WTC11 (cell line): Measurements from ENCODE around the gene CISH. TPM values are rescaled to one million over a fixed set of nuclear protein-coding genes. Genes with fewer than 3 reads are reported as not detected.

Source experiments
- ATAC-seq: fragments of 200-7000 bp; cut with Tn5 transposase; 2 replicates; pipeline ENCODE4 v1.10.0; 2021; ENCODE audit warnings: mild to moderate bottlenecking, moderate library complexity
- CTCF ChIA-PET: fragments of 300-600 bp; sonication (Branson Sonifier 250); formaldehyde crosslinking; loops from one replicate; lab custom pipeline; 2021; ENCODE audit warnings: antibody characterized with exemption; lab: Charles Lee
- POLR2A ChIA-PET: fragments of 350-600 bp; sonication (Branson Sonifier 250); formaldehyde crosslinking; loops from one replicate; lab custom pipeline; 2021; ENCODE audit warnings: antibody characterized with exemption; lab: Charles Lee
- DNase-seq: peaks from one replicate; pipeline ENCODE4 v3.0.0; 2021; ENCODE audit warnings: low spot score
- H3K27ac Mint-ChIP-seq: 2 replicates; pipeline ENCODE4 v1.8.0; 2021; ENCODE audit warnings: mixed read lengths
- H3K27me3 Mint-ChIP-seq: 2 replicates; pipeline ENCODE4 v1.8.0; 2021; ENCODE audit warnings: low read depth, mild to moderate bottlenecking, moderate library complexity, mixed read lengths
- H3K36me3 Mint-ChIP-seq: 2 replicates; pipeline ENCODE4 v1.8.0; 2021; ENCODE audit warnings: mixed read lengths
- H3K4me1 Mint-ChIP-seq: 2 replicates; pipeline ENCODE4 v1.8.0; 2022; ENCODE audit warnings: mixed read lengths
- H3K4me3 Mint-ChIP-seq: 2 replicates; pipeline ENCODE4 v1.8.0; 2021; ENCODE audit warnings: mild to moderate bottlenecking, moderate library complexity, mixed read lengths
- H3K9me3 Mint-ChIP-seq: 2 replicates; pipeline ENCODE4 v1.8.0; 2021; ENCODE audit warnings: mixed read lengths
- E2F5 ChIP-seq: sonication (generic); formaldehyde crosslinking; IDR thresholded peaks from 2 replicates; pipeline ENCODE4 v1.8.1; 2022; ENCODE audit warnings: mild to moderate bottlenecking, moderate library complexity, missing genetic modification reagents
- FOXJ3 ChIP-seq: sonication (generic); formaldehyde crosslinking; IDR thresholded peaks from 2 replicates; pipeline ENCODE4 v1.9.0; 2021; ENCODE audit warnings: missing genetic modification reagents, mild to moderate bottlenecking, borderline replicate concordance
- FOXK1 ChIP-seq: sonication (generic); formaldehyde crosslinking; IDR thresholded peaks from 2 replicates; pipeline ENCODE4 v1.8.0; 2022; ENCODE audit warnings: mild to moderate bottlenecking, moderate library complexity, missing genetic modification reagents
- HMGA2 ChIP-seq: fragments of 250-450 bp; sonication (Bioruptor Pico); IDR thresholded peaks from 2 replicates; pipeline ENCODE4 v1.4.0; 2021; ENCODE audit warnings: mild to moderate bottlenecking, moderate library complexity
- IRF2 ChIP-seq: sonication (generic); formaldehyde crosslinking; IDR thresholded peaks from 2 replicates; pipeline ENCODE4 v1.8.0; 2022; ENCODE audit warnings: low read depth, missing genetic modification reagents, borderline replicate concordance
- JAZF1 ChIP-seq: fragments of 250-450 bp; sonication (Bioruptor Pico); IDR thresholded peaks from 2 replicates; pipeline ENCODE4 v1.9.0; 2021; ENCODE audit warnings: moderate library complexity, mild to moderate bottlenecking, inconsistent platforms
- JUN ChIP-seq: sonication (generic); formaldehyde crosslinking; IDR thresholded peaks from 2 replicates; pipeline ENCODE4 v1.8.0; 2023; ENCODE audit warnings: mild to moderate bottlenecking, missing genetic modification reagents
- MLX ChIP-seq: sonication (generic); formaldehyde crosslinking; IDR thresholded peaks from 2 replicates; pipeline ENCODE4 v1.8.1; 2023; ENCODE audit warnings: mild to moderate bottlenecking, missing genetic modification reagents, moderate library complexity
- MYBL2 ChIP-seq: sonication (generic); formaldehyde crosslinking; IDR thresholded peaks from 2 replicates; pipeline ENCODE4 v1.8.1; 2023; ENCODE audit warnings: mild to moderate bottlenecking, moderate library complexity, missing genetic modification reagents
- NFE2L1 ChIP-seq: sonication (generic); formaldehyde crosslinking; IDR thresholded peaks from 2 replicates; pipeline ENCODE4 v1.8.1; 2023; ENCODE audit warnings: missing genetic modification reagents
- NFYB ChIP-seq: sonication (generic); formaldehyde crosslinking; conservative IDR thresholded peaks from 2 replicates; pipeline ENCODE4 v1.8.0; 2022; ENCODE audit warnings: low read depth, missing genetic modification reagents
- NR3C1 ChIP-seq: sonication (generic); formaldehyde crosslinking; conservative IDR thresholded peaks from 2 replicates; pipeline ENCODE4 v1.8.1; 2023; ENCODE audit warnings: low read depth, mild to moderate bottlenecking, missing genetic modification reagents
- OVOL2 ChIP-seq: fragments of 250-450 bp; sonication (Bioruptor Pico); IDR thresholded peaks from 2 replicates; pipeline ENCODE4 v1.9.0; 2021; ENCODE audit warnings: mild to moderate bottlenecking, borderline replicate concordance
- RELA ChIP-seq: sonication (generic); formaldehyde crosslinking; IDR thresholded peaks from 2 replicates; pipeline ENCODE4 v1.8.1; 2022; ENCODE audit warnings: missing genetic modification reagents, mild to moderate bottlenecking, borderline replicate concordance
- SMAD4 ChIP-seq: sonication (generic); formaldehyde crosslinking; IDR thresholded peaks from 2 replicates; pipeline ENCODE4 v1.8.0; 2022; ENCODE audit warnings: mild to moderate bottlenecking, missing genetic modification reagents
- SP1 ChIP-seq: sonication (generic); formaldehyde crosslinking; conservative IDR thresholded peaks from 2 replicates; pipeline ENCODE4 v1.8.1; 2022; ENCODE audit warnings: missing genetic modification reagents
- ZBTB21 ChIP-seq: sonication (generic); formaldehyde crosslinking; IDR thresholded peaks from 2 replicates; pipeline ENCODE4 v1.8.1; 2023; ENCODE audit warnings: mild to moderate bottlenecking, missing genetic modification reagents, borderline replicate concordance
- ZNF138 ChIP-seq: sonication (generic); formaldehyde crosslinking; conservative IDR thresholded peaks from 2 replicates; pipeline ENCODE4 v1.8.1; 2022; ENCODE audit warnings: mild to moderate bottlenecking, moderate library complexity, missing genetic modification reagents
- ZNF219 ChIP-seq: sonication (generic); formaldehyde crosslinking; IDR thresholded peaks from 2 replicates; pipeline ENCODE4 v1.8.0; 2023; ENCODE audit warnings: missing genetic modification reagents, mild to moderate bottlenecking, borderline replicate concordance
- ZNF317 ChIP-seq: sonication (generic); formaldehyde crosslinking; IDR thresholded peaks from 2 replicates; pipeline ENCODE4 v1.8.1; 2023; ENCODE audit warnings: low read depth, mild to moderate bottlenecking, moderate library complexity, missing genetic modification reagents, borderline replicate concordance
- ZNF671 ChIP-seq: fragments of 250-450 bp; sonication (Bioruptor Pico); IDR thresholded peaks from 2 replicates; pipeline ENCODE4 v1.8.0; 2021; ENCODE audit warnings: mild to moderate bottlenecking
- total RNA-seq: library from RNA; stranded (reverse); gene quantifications from 3 replicates; pipeline ENCODE4 v1.2.3, GENCODE V29; 2021
- TF ChIP-seq, protein P1 (sequence below): fragments of 250-450 bp; sonication (Bioruptor Pico); IDR thresholded peaks from 2 replicates; pipeline ENCODE4 v2.1.2; 2022; ENCODE audit warnings: mild to moderate bottlenecking, moderate library complexity
- TF ChIP-seq, protein P2 (sequence below): sonication (generic); formaldehyde crosslinking; IDR thresholded peaks from 2 replicates; pipeline ENCODE4 v1.8.1; 2022; ENCODE audit warnings: low read depth, mild to moderate bottlenecking, moderate library complexity, missing genetic modification reagents, borderline replicate concordance
- TF ChIP-seq, protein P3 (sequence below): sonication (generic); formaldehyde crosslinking; IDR thresholded peaks from 2 replicates; pipeline ENCODE4 v1.8.0; 2022; ENCODE audit warnings: mild to moderate bottlenecking, missing genetic modification reagents
- TF ChIP-seq, protein P4 (sequence below): sonication (generic); formaldehyde crosslinking; conservative IDR thresholded peaks from 2 replicates; pipeline ENCODE4 v1.8.1; 2022; ENCODE audit warnings: mild to moderate bottlenecking, missing genetic modification reagents
- TF ChIP-seq, protein P5 (sequence below): sonication (generic); formaldehyde crosslinking; conservative IDR thresholded peaks from 2 replicates; pipeline ENCODE4 v1.8.1; 2023; ENCODE audit warnings: mild to moderate bottlenecking, low read depth, missing genetic modification reagents, moderate library complexity

The CISH gene
- total RNA-seq, 1 experiment from 2014 or later, result 2.4 TPM

DNA sequence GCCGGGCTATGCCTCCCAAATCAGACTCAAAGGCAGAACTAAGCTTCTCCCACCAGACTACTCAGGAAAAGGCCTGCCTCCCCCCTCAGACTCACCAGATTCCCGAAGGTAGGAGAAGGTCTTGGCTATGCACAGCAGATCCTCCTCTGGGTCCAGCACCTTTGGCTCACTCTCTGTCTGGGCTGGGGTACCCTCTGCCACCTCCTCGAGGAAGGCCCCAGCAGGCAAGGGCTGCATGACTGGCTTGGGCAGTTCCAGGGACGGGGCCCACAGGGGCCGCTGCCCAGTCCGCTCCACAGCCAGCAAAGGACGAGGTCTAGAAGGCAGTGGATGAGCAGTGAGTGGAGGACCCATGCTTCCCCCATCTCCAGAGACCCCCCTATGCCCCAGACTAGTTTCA lies 3.3 kb downstream of the CISH start:
- Mint-ChIP-seq H3K27ac (no peak overlapping the region), H3K4me3 (no peak overlapping the region), H3K9me3 (no peaks in the 10 kb centered on the region), H3K27me3 (peaks cover 34% of the 10 kb centered on the region), H3K4me1 (peaks cover 14% of the 10 kb centered on the region), H3K36me3 (no peaks in the 10 kb centered on the region)
- ATAC-seq (no peak), DNase-seq (no peak)
- ChIA-PET CTCF (interaction anchor here (0.8 to 1.4 kb wide), 3 partner anchors 18 to 44 kb away, joined by 3 read pairs; partner anchors contain the start of gene HEMK1), POLR2A (no interaction called here)
- TF ChIP-seq ZNF317, result no peak
- TF ChIP-seq ZNF219 (CRISPR knock-in tag), result no peak
- TF ChIP-seq ZNF671 (CRISPR knock-in tag), result no peak
- no peak for TF ChIP-seq IRF2 (CRISPR knock-in tag)
- TF ChIP-seq HMGA2 (CRISPR knock-in tag), result no peak
- TF ChIP-seq OVOL2, result no peak
- TF ChIP-seq, protein P1, sequence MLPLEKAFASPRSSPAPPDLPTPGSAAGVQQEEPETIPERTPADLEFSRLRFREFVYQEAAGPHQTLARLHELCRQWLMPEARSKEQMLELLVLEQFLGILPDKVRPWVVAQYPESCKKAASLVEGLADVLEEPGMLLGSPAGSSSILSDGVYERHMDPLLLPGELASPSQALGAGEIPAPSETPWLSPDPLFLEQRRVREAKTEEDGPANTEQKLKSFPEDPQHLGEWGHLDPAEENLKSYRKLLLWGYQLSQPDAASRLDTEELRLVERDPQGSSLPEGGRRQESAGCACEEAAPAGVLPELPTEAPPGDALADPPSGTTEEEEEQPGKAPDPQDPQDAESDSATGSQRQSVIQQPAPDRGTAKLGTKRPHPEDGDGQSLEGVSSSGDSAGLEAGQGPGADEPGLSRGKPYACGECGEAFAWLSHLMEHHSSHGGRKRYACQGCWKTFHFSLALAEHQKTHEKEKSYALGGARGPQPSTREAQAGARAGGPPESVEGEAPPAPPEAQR (CRISPR knock-in tag), result no peak
- TF ChIP-seq NFE2L1, result no peak
- TF ChIP-seq RELA (CRISPR knock-in tag), result no peak
- no peak for TF ChIP-seq E2F5 (CRISPR knock-in tag)
- no peak for TF ChIP-seq ZNF138 (CRISPR knock-in tag)
- TF ChIP-seq ZBTB21 (CRISPR knock-in tag), result no peak
- TF ChIP-seq FOXK1, result no peak
- TF ChIP-seq SP1 (CRISPR knock-in tag), result no peak
- no peak for TF ChIP-seq FOXJ3 (CRISPR knock-in tag)
- no peak for TF ChIP-seq SMAD4

DNA sequence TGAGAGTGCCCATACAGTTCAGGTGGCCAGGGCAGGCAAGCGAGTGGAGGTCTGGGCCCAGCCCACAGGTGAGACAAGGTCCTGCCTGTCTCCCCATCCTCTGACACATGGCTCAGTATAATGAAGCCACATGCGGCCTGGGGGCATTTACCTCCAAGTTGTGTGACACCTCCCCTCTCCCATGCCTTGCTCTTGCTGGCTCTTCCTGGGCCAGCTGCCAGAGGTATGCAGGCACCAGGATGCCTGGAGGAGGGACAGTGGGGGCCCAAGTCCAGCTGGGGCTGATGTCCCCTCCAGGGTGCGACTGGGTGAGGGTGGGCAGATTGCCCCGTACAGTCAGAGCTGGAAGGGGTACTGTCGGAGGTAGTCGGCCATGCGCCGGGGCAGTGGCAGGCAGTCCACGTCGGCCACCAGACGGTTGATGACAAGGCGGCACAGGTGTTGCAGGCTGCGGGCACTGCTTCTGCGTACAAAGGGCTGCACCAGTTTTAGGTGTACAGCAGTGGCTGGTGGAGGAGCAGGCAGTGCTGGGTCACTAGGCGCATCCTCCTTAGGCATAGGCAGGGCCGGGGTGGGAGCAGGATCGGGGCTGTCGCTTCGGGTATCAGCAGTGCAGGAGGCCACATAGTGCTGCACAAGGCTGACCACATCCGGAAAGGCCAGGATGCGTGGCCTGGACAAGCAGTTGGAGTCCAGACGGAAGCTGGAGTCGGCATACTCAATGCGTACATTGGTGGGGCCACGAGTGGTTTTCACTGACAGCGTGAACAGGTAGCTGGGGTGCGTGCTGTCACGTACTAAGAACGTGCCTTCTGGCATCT lies 4.1 kb downstream of the CISH start:
- Mint-ChIP-seq H3K27ac (no peak overlapping the region), H3K4me1 (peaks cover 11% of the 10 kb centered on the region), H3K36me3 (no peaks in the 10 kb centered on the region), H3K9me3 (no peaks in the 10 kb centered on the region), H3K27me3 (peaks cover 26% of the 10 kb centered on the region), H3K4me3 (no peak overlapping the region)
- ATAC-seq, result no peak
- ChIA-PET POLR2A (no interaction called here), CTCF (interaction anchor here (0.8 to 1.4 kb wide), 2 partner anchors 38 to 45 kb away, joined by 3 read pairs; partner anchors contain the start of gene HEMK1)
- no peak for DNase-seq
- TF ChIP-seq NR3C1 (CRISPR knock-in tag), result no peak
- TF ChIP-seq, protein P2, sequence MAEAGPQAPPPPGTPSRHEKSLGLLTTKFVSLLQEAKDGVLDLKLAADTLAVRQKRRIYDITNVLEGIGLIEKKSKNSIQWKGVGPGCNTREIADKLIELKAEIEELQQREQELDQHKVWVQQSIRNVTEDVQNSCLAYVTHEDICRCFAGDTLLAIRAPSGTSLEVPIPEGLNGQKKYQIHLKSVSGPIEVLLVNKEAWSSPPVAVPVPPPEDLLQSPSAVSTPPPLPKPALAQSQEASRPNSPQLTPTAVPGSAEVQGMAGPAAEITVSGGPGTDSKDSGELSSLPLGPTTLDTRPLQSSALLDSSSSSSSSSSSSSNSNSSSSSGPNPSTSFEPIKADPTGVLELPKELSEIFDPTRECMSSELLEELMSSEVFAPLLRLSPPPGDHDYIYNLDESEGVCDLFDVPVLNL (CRISPR knock-in tag), result no peak
- no peak for TF ChIP-seq JAZF1 (CRISPR knock-in tag)
- TF ChIP-seq, protein P1 (CRISPR knock-in tag), result no peak
- no peak for TF ChIP-seq MYBL2
- TF ChIP-seq, protein P3, sequence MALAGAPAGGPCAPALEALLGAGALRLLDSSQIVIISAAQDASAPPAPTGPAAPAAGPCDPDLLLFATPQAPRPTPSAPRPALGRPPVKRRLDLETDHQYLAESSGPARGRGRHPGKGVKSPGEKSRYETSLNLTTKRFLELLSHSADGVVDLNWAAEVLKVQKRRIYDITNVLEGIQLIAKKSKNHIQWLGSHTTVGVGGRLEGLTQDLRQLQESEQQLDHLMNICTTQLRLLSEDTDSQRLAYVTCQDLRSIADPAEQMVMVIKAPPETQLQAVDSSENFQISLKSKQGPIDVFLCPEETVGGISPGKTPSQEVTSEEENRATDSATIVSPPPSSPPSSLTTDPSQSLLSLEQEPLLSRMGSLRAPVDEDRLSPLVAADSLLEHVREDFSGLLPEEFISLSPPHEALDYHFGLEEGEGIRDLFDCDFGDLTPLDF (CRISPR knock-in tag), result no peak
- TF ChIP-seq ZNF671 (CRISPR knock-in tag), result no peak
- TF ChIP-seq, protein P4, sequence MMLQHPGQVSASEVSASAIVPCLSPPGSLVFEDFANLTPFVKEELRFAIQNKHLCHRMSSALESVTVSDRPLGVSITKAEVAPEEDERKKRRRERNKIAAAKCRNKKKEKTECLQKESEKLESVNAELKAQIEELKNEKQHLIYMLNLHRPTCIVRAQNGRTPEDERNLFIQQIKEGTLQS (CRISPR knock-in tag), result no peak
- no peak for TF ChIP-seq NFYB (CRISPR knock-in tag)
- TF ChIP-seq, protein P5, sequence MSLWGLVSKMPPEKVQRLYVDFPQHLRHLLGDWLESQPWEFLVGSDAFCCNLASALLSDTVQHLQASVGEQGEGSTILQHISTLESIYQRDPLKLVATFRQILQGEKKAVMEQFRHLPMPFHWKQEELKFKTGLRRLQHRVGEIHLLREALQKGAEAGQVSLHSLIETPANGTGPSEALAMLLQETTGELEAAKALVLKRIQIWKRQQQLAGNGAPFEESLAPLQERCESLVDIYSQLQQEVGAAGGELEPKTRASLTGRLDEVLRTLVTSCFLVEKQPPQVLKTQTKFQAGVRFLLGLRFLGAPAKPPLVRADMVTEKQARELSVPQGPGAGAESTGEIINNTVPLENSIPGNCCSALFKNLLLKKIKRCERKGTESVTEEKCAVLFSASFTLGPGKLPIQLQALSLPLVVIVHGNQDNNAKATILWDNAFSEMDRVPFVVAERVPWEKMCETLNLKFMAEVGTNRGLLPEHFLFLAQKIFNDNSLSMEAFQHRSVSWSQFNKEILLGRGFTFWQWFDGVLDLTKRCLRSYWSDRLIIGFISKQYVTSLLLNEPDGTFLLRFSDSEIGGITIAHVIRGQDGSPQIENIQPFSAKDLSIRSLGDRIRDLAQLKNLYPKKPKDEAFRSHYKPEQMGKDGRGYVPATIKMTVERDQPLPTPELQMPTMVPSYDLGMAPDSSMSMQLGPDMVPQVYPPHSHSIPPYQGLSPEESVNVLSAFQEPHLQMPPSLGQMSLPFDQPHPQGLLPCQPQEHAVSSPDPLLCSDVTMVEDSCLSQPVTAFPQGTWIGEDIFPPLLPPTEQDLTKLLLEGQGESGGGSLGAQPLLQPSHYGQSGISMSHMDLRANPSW (CRISPR knock-in tag), result no peak
- no peak for TF ChIP-seq MLX (CRISPR knock-in tag)
- TF ChIP-seq JUN (CRISPR knock-in tag), result no peak
